LoVo (cell line): ENCODE results near the gene PSMD6.
A peak's percentile ranks its signal among the peaks of the same experiment; 100 is the strongest.

Experiments used
- DNase-seq: peaks from one replicate; pipeline ENCODE4 v3.0.0-alpha.2; 2016; ENCODE audit warnings: low spot score

Gene PSMD6

GRCh38 chr3:64008487-64009351 lies 14.6 kb downstream of the PSMD6 start:
- DNase-seq: no peak

- DNase-seq: no peak
These were observed 15.3 kb downstream of the PSMD6 start for GRCh38 chr3:64008017-64008416.

DNA sequence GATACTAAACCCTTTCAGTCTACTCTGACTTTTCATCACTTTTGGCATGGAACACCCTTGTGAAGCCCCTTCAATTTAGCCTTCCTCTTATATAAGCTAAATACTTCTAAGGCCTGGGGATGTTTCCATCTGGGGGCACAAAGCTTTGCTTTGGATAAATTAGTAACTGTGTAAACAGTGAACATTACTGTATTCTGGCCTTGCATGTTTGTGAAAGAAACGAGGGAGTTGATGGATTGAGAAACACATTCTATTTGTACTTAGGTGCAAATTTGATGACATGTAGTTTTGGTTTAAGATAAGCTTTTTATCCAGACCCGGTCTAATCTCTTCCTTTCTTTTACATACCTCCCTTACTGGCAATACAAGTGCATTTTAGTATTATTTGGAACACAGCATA lies 19.7 kb downstream of the PSMD6 start:
- no peak for DNase-seq

DNA sequence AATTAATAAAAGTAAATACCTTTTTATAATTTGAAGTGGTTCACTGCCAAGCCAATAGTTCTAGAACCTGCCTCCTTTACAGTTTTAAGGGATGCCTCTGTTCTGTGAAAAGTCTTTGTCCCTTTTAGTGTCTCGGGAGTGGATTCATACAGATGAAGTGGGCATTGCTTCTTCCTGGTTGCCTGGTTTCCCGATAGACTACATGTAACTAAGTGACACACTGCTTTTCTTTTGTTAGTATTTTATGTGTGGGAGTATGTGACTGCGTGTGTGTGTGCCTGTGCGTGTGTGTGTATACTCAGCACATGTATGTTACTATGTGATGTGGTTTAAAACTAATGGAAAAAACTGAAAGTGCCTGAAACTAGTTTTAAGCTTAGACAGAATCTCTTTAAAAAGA lies 21.1 kb downstream of the PSMD6 start:
- DNase-seq: no peak

DNA sequence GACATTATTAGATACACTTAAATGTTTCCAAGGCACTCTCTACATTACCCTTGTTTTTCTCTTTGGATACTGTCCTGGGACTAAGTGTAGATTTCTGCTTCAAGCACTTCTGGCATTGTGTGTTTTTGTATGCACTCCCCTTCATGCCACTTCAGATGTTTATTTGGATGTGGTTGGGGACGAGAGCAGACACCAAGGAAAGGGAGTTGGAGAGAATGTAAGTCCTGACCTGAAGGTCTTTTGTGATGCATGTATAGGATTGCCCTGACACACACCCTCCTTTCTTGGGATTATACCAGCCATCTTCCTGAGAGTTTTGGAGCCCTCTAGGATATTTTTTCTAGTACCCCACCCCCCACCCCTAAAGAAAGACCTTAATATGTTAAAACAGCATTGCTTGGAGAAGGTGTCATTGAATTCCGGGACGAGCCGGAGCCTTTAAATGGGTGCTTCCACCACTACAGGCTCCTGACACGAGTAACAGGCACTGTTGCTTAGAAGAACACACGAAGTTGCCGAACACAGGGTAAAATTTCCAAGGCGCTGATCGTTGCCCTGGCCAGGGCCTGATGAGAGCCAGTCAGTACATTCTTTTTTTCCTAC lies 22.7 kb downstream of the PSMD6 start:
- DNase-seq: no peak

GRCh38 chr3:63998852-63999754 lies 24.2 kb downstream of the PSMD6 start:
- no peak for DNase-seq

DNA sequence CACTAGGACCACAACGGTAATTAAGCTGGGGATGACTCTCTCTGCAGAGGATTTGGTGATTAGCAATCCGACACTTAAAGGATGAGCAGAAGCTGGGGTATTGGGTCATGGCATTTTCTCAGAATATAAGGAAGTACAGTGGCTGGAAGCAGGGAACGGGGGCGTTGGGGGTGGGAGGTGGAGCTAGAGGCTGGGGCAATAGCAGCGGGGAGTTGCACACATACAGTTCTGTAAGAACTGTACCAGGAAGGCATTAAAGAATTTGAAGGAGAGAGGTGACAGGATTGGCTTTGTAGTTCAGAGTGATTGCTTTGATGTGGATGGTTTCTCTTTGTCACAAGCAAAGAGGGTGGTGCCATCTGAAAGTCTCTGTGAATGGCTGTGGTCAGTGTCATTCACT lies 28.2 kb downstream of the PSMD6 start:
- DNase-seq: no peak

DNA sequence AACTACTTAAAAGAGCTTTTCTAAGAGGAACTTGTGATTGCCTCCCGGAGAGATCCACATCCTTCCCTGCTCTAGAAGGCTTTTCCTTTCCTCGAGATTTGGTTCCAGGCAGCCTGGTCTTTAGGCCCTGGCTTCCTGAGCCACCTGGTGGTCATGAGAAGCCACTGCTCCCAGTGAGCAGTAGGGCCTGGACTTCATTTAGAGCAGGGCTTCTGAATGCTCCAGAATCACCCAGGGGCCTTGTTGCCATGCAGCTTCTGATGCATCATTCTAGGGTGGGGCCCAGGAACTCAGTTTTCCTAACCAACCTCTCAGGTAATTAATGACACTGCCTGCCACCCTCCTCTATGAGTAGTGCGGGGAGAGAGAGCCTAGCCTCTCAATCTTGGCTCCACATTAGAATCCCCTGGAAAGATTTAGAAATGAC lies 29.6 kb downstream of the PSMD6 start:
- DNase-seq: peak; percentile 65

DNA sequence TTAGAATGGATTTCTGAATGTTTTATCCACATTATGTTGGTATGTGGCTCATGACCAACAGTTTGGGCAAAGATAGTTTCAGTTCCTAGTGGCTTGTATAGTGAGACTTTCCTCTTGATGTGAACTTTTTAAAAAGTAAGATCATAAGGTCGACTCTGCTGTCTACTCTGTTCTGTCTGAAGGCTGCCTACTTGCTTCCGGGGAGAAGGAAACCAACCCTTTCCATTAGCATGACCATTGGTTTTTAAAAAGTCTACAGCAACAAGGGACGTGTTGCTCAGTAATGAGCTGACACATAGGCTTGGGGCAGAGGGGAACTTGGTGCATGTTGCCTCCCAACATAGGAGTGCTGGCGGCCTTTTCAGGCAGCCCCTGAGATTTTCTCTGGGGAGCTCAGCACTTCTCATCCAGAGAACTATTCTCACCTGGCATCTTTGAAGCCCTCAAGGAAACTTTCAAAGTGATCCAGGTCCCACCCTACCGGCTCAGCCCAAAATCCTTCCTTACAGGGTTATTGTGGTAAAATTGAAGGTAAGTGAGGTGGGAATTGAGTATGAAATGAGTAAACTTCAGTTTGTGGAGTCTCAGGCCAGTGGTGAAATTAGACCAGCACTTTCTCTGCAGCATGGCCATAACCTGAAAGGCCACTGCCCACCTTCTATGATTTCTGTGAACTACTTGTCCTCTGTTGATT lies 30.6 kb downstream of the PSMD6 start:
- no peak for DNase-seq

DNA sequence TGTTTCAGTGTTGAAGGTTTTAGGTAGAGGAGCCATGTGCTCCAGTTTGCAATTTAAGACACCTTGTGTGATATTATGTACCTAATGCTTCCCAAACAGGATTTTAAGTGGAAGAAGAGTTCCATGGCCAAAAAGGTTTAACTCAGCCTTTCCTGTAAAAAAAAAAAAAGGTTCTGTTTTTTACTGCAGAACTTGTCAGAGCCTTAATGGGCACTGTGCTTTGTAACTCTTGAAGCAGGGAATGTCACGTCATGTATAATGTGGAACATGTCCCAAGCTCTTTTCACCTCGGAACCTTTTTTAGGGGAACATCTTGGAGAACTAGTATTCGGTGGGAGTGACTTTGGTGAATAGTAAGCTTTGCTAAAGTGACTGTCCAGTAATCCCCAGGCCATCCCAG lies 31.6 kb downstream of the PSMD6 start:
- no peak for DNase-seq

DNA sequence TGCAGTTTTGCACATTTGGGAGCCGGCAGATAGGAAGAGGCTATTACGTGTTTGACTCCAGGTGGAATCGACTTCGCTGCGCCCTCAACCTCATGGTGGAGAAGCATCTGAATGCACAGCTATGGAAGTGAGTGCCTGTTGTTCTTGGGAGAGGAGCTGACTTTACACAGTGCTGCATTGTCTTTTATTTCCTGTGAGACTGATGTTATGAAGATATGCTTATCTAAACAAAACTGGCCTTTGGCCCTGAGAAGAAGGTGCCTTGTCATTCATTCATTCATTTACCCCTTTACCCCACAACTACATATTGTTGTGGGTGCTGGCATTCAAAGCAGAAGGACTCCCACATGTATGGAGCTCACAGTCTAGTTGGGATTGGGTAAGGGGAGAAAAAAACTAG lies 32.6 kb downstream of the PSMD6 start:
- DNase-seq: no peak

DNA sequence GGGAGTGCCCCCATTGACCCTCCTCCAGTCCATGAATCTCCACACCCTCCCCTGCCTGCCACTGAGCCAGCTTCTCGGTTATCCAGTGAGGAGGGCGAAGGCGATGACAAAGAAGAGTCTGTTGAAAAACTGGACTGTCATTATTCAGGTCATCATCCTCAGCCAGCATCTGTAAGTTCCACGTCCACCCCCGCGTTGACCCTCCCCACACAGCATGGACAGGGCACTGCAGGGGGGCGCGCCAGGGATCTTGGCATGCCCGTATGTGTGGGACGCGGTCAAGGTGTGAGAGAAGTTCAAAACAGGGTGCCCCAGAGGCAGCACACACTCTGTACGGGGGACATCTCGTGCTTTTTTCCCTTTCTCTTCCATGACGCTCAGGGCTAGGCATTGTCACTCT lies 33.1 kb downstream of the PSMD6 start:
- DNase-seq: no peak

DNA sequence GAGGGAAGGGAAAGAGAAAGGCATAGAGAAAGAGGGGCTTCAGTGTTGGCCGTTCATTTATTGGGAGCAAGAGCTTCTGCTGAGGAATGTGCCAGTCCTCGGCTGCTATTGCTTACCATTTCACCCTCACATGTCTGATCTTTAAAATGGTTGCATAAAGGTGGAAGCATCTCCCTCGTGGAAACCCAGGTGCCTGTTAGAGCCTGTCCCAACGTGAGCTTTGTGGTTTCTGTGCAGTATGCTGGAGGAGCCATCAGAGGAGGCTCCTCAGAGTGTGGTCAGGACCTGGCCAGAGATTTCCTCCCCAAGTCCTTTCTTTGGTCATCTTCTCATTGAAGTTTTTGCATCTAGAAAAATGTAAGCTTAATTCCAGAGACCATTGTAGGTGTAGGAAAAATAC lies 34.4 kb downstream of the PSMD6 start:
- DNase-seq: no peak

- DNase-seq: no peak
These were observed 36.5 kb downstream of the PSMD6 start for GRCh38 chr3:63986831-63987230.

- DNase-seq: no peak
These were observed 37.1 kb downstream of the PSMD6 start for GRCh38 chr3:63986146-63986545.

DNA sequence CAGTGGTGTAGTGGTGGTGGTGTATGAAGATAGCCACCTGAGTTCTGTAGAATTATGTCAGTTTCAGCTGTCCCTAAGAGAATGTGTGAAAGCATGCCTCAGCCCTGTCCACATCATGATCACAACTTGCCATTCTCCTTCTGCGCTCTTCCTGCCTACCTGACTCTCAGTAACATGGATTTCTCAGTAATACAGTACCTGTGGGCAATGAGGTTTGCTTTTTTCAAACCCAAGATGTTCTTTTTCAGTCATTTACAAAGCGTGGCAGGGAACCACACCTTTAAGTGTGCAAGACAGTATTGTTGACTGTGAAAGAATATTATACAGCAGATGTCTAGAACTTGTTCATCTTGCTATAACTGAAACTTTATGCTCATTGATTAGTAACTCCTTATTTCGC lies 38.9 kb downstream of the PSMD6 start:
- DNase-seq: no peak

- DNase-seq: no peak
These were observed 41.3 kb downstream of the PSMD6 start for GRCh38 chr3:63981980-63982379.

- DNase-seq: no peak
These were observed 42.3 kb downstream of the PSMD6 start for GRCh38 chr3:63980830-63981498.

DNA sequence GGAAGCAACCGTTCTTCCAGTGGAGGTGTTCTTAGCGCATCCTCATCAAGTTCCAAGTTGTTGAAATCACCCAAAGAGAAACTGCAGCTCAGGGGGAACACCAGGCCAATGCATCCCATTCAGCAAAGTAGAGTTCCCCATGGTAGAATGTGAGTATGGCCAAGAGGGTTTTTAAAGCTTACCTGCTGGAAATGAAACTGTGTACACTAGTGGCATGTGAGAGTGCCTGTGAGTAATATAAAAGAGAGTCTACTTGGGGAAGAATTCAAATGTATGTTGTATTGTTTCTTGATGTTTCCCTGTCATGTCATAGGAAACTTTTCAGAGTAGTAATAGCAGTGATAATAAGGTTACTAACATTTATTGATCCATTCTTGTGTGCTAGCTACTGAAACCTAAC lies 43.3 kb downstream of the PSMD6 start:
- no peak for DNase-seq

- DNase-seq: no peak
These were observed 44.0 kb downstream of the PSMD6 start for GRCh38 chr3:63979093-63979885.

- DNase-seq: no peak
These were observed 45.4 kb downstream of the PSMD6 start for GRCh38 chr3:63977893-63978292.
